Activated CD4-positive, alpha-beta memory T cell treated with anti-CD3 and anti-CD28 coated beads for 36 hours (primary cell): ENCODE results near the gene ATP6AP1. TPM values are rescaled to one million over a fixed set of nuclear protein-coding genes. Genes with fewer than 3 reads are reported as not detected.

ENCODE experiments used
- CTCF ChIA-PET: fragments of 350-600 bp; sonication (Branson Sonifier 250); formaldehyde crosslinking; loops from one replicate; lab custom pipeline; 2021; ENCODE audit warnings: antibody characterized with exemption, inconsistent platforms; lab: Charles Lee
- POLR2A ChIA-PET: fragments of 350-600 bp; sonication (Branson Sonifier 250); formaldehyde crosslinking; loops from one replicate; lab custom pipeline; 2021; ENCODE audit warnings: antibody characterized with exemption; lab: Charles Lee
- DNase-seq: peaks from one replicate; pipeline ENCODE4 v3.0.0-alpha.2; 2020
- H3K27ac Mint-ChIP-seq: one replicate; pipeline ENCODE4 v1.8.0; 2021; ENCODE audit warnings: mixed read lengths
- H3K27me3 Mint-ChIP-seq: one replicate; pipeline ENCODE4 v1.8.0; 2021; ENCODE audit warnings: mixed read lengths
- H3K36me3 Mint-ChIP-seq: one replicate; pipeline ENCODE4 v1.8.0; 2021; ENCODE audit warnings: mixed read lengths
- H3K4me1 Mint-ChIP-seq: one replicate; pipeline ENCODE4 v1.8.0; 2021; ENCODE audit warnings: low read depth, mixed read lengths
- H3K4me3 Mint-ChIP-seq: one replicate; pipeline ENCODE4 v1.8.0; 2021; ENCODE audit warnings: mild to moderate bottlenecking, mixed read lengths
- H3K9me3 Mint-ChIP-seq: one replicate; pipeline ENCODE4 v1.8.0; 2021; ENCODE audit warnings: mixed read lengths
- intact Hi-C: fragments of 100-400 bp; cut with micrococcal nuclease; formaldehyde crosslinking; loops from one replicate; pipeline ENCODE4 v1.15.1; 2023
- microRNA-seq: library from miRNA; unstranded; fragments of <30 nt; microRNA quantifications from one replicate; pipeline ENCODE4 v1.2.0, GENCODE V29; 2022; ENCODE audit warnings: borderline number of aligned reads, borderline microRNAs expressed, borderline replicate concordance
- total RNA-seq, 2 experiments: library from RNA; stranded (reverse); gene quantifications; one replicate each; pipeline ENCODE4 v1.2.3, GENCODE V29; 2021

Gene ATP6AP1
- total RNA-seq, 2 experiments from 2014 or later: 30.8 to 31.6 TPM

- POLR2A ChIA-PET: interaction anchor here (0.9 kb wide), 1 partner anchor 85 kb away, joined by 4 read pairs; no protein-coding TSS in a partner anchor
- Mint-ChIP-seq H3K9me3 (no peaks in the 10 kb centered on the region), H3K36me3 (peaks cover 5% of the 10 kb centered on the region), H3K4me1 (peaks cover 25% of the 10 kb centered on the region), H3K27me3 (no peaks in the 10 kb centered on the region), H3K27ac (no peak overlapping the region), H3K4me3 (no peak overlapping the region)
- CTCF ChIA-PET: no interaction called here
- intact Hi-C loops: no loop called here
- no peak for DNase-seq
Observed at GRCh38 chrX:154481911-154482601, 53.6 kb downstream of the ATP6AP1 start.

GRCh38 chrX:154482786-154483185, 54.3 kb downstream of the ATP6AP1 start:
- intact Hi-C loops: no loop called here
- CTCF ChIA-PET: no interaction called here
- POLR2A ChIA-PET: no interaction called here
- peaks cover 22% of the 10 kb centered on the region for H3K4me1 Mint-ChIP-seq
- peaks cover 7% of the 10 kb centered on the region for H3K36me3 Mint-ChIP-seq
- DNase-seq: no peak
- no peaks in the 10 kb centered on the region for H3K9me3 Mint-ChIP-seq
- H3K27me3 Mint-ChIP-seq: no peaks in the 10 kb centered on the region
- no peak overlapping the region for H3K4me3 Mint-ChIP-seq
- no peak overlapping the region for H3K27ac Mint-ChIP-seq

- Mint-ChIP-seq H3K4me1 (peaks cover 21% of the 10 kb centered on the region), H3K27ac (no peak overlapping the region), H3K36me3 (peaks cover 11% of the 10 kb centered on the region), H3K9me3 (no peaks in the 10 kb centered on the region), H3K27me3 (no peaks in the 10 kb centered on the region), H3K4me3 (no peak overlapping the region)
- intact Hi-C loops: no loop called here
- POLR2A ChIA-PET: no interaction called here
- no peak for DNase-seq
- CTCF ChIA-PET: no interaction called here
Observed at GRCh38 chrX:154483325-154483724, 54.8 kb downstream of the ATP6AP1 start.

GRCh38 chrX:154484255-154485149, 56.0 kb downstream of the ATP6AP1 start:
- peak overlapping the region; percentile 13 for H3K27ac Mint-ChIP-seq
- ChIA-PET CTCF (no interaction called here), POLR2A (interaction anchor here (0.7 to 2.0 kb wide), 2 partner anchors 39 to 267 kb away, joined by 3 to 5 read pairs; no protein-coding TSS in a partner anchor)
- intact Hi-C loops: no loop called here
- peak; percentile 25 for DNase-seq
- peak overlapping the region; percentile 68 for H3K4me3 Mint-ChIP-seq
- no peaks in the 10 kb centered on the region for H3K27me3 Mint-ChIP-seq
- peaks cover 12% of the 10 kb centered on the region for H3K36me3 Mint-ChIP-seq
- no peaks in the 10 kb centered on the region for H3K9me3 Mint-ChIP-seq
- peaks cover 27% of the 10 kb centered on the region for H3K4me1 Mint-ChIP-seq

GRCh38 chrX:154485150-154486051, 56.9 kb downstream of the ATP6AP1 start:
- Mint-ChIP-seq H3K4me3 (peak overlapping the region; percentile 68), H3K4me1 (peaks cover 27% of the 10 kb centered on the region), H3K27ac (peak overlapping the region; percentile 33), H3K27me3 (no peaks in the 10 kb centered on the region), H3K9me3 (no peaks in the 10 kb centered on the region), H3K36me3 (peaks cover 12% of the 10 kb centered on the region)
- intact Hi-C loops: no loop called here
- POLR2A ChIA-PET: interaction anchor here (0.7 to 2.0 kb wide), 4 partner anchors 10 to 266 kb away, joined by 3 to 5 read pairs (median 4); partner anchors contain the start of gene TAFAZZIN
- DNase-seq: no peak
- CTCF ChIA-PET: no interaction called here

GRCh38 chrX:154486052-154486395, 57.5 kb downstream of the ATP6AP1 start:
- intact Hi-C loops: no loop called here
- peak; percentile 56 for DNase-seq
- no peaks in the 10 kb centered on the region for H3K9me3 Mint-ChIP-seq
- no peak overlapping the region for H3K27ac Mint-ChIP-seq
- H3K27me3 Mint-ChIP-seq: no peaks in the 10 kb centered on the region
- POLR2A ChIA-PET: interaction anchor here (1.0 to 2.0 kb wide), 4 partner anchors 8 to 74 kb away, joined by 3 to 5 read pairs (median 4); partner anchors contain the start of gene TAFAZZIN
- CTCF ChIA-PET: no interaction called here
- peaks cover 12% of the 10 kb centered on the region for H3K36me3 Mint-ChIP-seq
- H3K4me3 Mint-ChIP-seq: no peak overlapping the region
- H3K4me1 Mint-ChIP-seq: peaks cover 27% of the 10 kb centered on the region

Small RNA genes within 50 kb of the gene (microRNA-seq; reads per million reads assigned to microRNA genes)
- not detected for gene MIR6858

Other genes starting within 250 kb of the ATP6AP1 start
- gene OPN1MW, start 246.1 kb upstream of the ATP6AP1 start, total RNA-seq: not detected
- not detected for gene OPN1MW2, start 208.9 kb upstream of the ATP6AP1 start, total RNA-seq
- not detected for gene OPN1MW3, start 171.1 kb upstream of the ATP6AP1 start, total RNA-seq
- not detected for gene TEX28, start 133.6 kb upstream of the ATP6AP1 start, total RNA-seq
- under 1 TPM; 0.15 to 0.21 TPM for gene TKTL1, start 132.9 kb upstream of the ATP6AP1 start, total RNA-seq
- gene FLNA, start 54.0 kb upstream of the ATP6AP1 start, total RNA-seq: 1,000 to 10,000 TPM; 1,023 to 1,032 TPM
- gene EMD, start 49.4 kb upstream of the ATP6AP1 start, total RNA-seq: 10 to 100 TPM; 75.8 to 79.1 TPM
- gene RPL10, start 30.3 kb upstream of the ATP6AP1 start, total RNA-seq: 1,000 to 10,000 TPM; 3,597 to 3,654 TPM
- 10 to 100 TPM; 12.5 to 13.3 TPM for gene DNASE1L1, start 19.4 kb upstream of the ATP6AP1 start, total RNA-seq
- gene TAFAZZIN, start 17.1 kb upstream of the ATP6AP1 start, total RNA-seq: 10 to 100 TPM; 58.6 to 66.4 TPM
- 100 to 1,000 TPM; 119 to 121 TPM for gene GDI1, start 8.5 kb downstream of the ATP6AP1 start, total RNA-seq
- 10 to 100 TPM; 61.1 to 61.9 TPM for gene FAM50A, start 15.5 kb downstream of the ATP6AP1 start, total RNA-seq
- gene PLXNA3, start 29.6 kb downstream of the ATP6AP1 start, total RNA-seq: 10 to 100 TPM; 33.7 to 35.2 TPM
- gene LAGE3, start 50.6 kb downstream of the ATP6AP1 start, total RNA-seq: 10 to 100 TPM; 45.5 to 47.7 TPM
- gene UBL4A, start 57.9 kb downstream of the ATP6AP1 start, total RNA-seq: 10 to 100 TPM; 49.5 to 53.3 TPM
- 10 to 100 TPM; 14.4 to 16.1 TPM for gene SLC10A3, start 62.0 kb downstream of the ATP6AP1 start, total RNA-seq
- 10 to 100 TPM; 21.4 to 28.4 TPM for gene FAM3A, start 87.6 kb downstream of the ATP6AP1 start, total RNA-seq
- 10 to 100 TPM; 65.8 to 70.4 TPM for gene G6PD, start 118.2 kb downstream of the ATP6AP1 start, total RNA-seq
- 10 to 100 TPM; 39.4 to 45.9 TPM for gene IKBKG, start 118.9 kb downstream of the ATP6AP1 start, total RNA-seq
- not detected for gene CTAG1A, start 156.5 kb downstream of the ATP6AP1 start, total RNA-seq
- not detected for gene CTAG1B, start 190.6 kb downstream of the ATP6AP1 start, total RNA-seq
- not detected for gene CTAG2, start 224.9 kb downstream of the ATP6AP1 start, total RNA-seq